ENCODE measurements around the gene KPTN.
"Not testable (repeated sequence)": the region's sequence is repeated elsewhere in the genome, so short reads cannot be mapped to it uniquely, and the experiment has no call there.

The KPTN gene

GRCh38 chr19:47490847-47491246 lies 6.8 kb upstream of the KPTN start:
- no peak for DNase-seq

GRCh38 chr19:47490031-47490430 lies 6.0 kb upstream of the KPTN start:
- DNase-seq: no peak

- no peak for DNase-seq
Measured at GRCh38 chr19:47489072-47489914, 5.3 kb upstream of the KPTN start.

GRCh38 chr19:47487551-47488515 lies 3.8 kb upstream of the KPTN start:
- no peak for DNase-seq

- DNase-seq: no peak
Measured at GRCh38 chr19:47486900-47487299, 2.9 kb upstream of the KPTN start.

- not testable (repeated sequence) for DNase-seq
Measured at GRCh38 chr19:47486220-47486619, 2.2 kb upstream of the KPTN start.

GRCh38 chr19:47485210-47485609 lies 1.2 kb upstream of the KPTN start:
- no peak for DNase-seq

GRCh38 chr19:47483200-47483599 lies 819 bp downstream of the KPTN start:
- DNase-seq: no peak

GRCh38 chr19:47481460-47482052 lies 2.5 kb downstream of the KPTN start:
- no peak for DNase-seq

- DNase-seq: no peak
Measured at GRCh38 chr19:47480658-47481057, 3.4 kb downstream of the KPTN start.

GRCh38 chr19:47479701-47480503 lies 4.1 kb downstream of the KPTN start:
- DNase-seq: no peak

- no peak for DNase-seq
Measured at GRCh38 chr19:47476438-47476972, 7.5 kb downstream of the KPTN start.

GRCh38 chr19:47475465-47475864 lies 8.6 kb downstream of the KPTN start:
- DNase-seq: no peak

GRCh38 chr19:47473336-47473735 lies 10.7 kb downstream of the KPTN start:
- no peak for DNase-seq

GRCh38 chr19:47471733-47472457 lies 12.1 kb downstream of the KPTN start, which contains the start of gene SLC8A2:
Gene SLC8A2 (minus strand): TSS chr19:47471893. CDS start chr19:47466403, 5,490 bp downstream.
- DNase-seq: peak; percentile 49 to 51

GRCh38 chr19:47471381-47471732 lies 12.7 kb downstream of the KPTN start:
- no peak for DNase-seq

- DNase-seq: no peak
Measured at GRCh38 chr19:47470447-47471195, 13.4 kb downstream of the KPTN start.

- DNase-seq: no peak
Measured at GRCh38 chr19:47469719-47470118, 14.3 kb downstream of the KPTN start.

- no peak for DNase-seq
Measured at GRCh38 chr19:47469363-47469700, 14.7 kb downstream of the KPTN start.

GRCh38 chr19:47467914-47468313 lies 16.1 kb downstream of the KPTN start:
- no peak for DNase-seq

- DNase-seq: no peak
Measured at GRCh38 chr19:47465957-47466356, 18.1 kb downstream of the KPTN start.
